Measurements from ENCODE around the gene MYL2.

MYL2 gene

DNA sequence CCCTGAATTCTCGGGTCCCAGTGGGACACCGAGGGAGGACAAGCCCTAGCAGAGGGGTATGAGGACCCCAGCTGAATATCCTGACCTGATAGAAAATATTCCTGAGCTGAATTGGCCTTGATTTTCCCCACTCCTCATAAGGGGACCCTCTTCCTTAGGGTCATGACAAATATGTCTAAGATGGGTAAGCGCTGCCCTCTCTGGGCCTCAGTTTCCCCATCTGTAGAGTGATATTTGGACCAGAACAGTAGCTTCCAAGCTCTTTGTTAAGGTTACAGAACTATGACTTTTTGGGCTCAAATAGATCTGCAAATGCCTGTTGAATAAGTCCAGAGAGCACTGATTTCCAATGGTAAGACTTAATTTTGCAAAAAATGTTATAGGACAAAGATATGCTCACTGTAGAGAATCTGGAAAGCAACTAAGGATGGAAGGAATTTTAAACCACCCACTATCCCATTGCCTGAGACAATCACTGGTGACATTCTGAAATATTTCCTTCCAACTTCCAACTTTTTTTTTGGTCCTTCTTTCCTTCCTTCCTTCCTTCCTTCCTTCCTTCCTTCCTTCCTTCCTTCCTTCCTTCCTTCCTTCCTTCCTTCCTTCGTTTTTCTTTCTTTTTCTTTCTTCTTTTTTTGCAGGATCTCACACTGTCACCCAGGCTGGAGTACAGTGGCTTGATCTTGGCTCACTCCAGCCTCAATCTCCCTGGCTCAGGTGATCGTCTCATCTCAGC is 32.0 kb downstream of the MYL2 start:
- FAIRE-seq = no peak

DNA sequence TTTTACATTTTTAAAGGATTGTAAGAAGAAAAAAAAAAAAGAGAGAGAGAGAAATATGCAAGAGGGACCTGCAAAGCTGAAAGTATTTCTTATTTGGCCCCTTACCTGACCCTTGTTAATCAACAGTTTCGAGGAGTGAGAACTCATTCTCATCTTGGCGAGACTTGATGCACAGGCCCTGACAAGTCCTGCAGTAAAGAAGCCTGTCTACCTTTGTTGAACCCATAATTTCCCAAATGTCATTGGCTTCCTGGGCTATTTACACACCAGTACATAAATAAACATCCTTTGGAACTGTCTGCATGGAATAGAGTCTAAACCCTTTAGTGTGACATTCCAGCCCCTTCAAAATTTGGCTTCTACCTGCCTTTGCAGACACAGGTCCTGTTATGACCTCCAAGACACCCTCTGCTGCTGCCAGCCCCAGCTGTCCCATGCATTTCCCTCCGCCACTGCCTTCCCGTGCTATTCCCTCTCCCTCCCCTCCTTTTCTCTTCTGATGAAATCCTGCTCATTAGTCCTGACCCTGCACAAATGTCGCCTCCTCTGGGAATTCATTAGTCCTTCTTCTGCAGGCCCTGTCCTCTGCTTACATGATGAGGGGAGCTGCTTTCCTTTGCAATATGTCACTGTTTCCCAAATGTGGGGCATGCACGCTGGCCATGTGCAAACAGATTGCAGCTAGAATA is 35.1 kb downstream of the MYL2 start:
- FAIRE-seq = no peak

DNA sequence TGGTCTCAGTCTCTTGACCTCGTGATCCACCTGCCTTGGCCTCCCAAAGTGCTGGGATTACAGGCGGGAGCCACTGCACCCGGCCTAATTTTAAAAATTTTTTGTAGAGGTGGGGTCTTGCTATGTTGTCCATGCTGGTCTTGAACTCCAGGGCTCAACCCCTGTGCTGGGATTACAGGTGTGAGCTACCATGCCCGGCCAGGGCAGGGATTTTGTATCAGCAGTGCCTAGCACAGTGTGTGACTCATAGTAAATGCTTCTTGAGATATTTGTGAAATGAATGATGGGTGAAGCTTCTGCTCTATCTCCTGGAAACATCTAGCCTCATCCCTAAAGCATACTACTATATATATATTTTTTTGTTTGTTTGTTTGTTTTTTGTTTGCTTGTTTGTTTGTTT is 37.1 kb downstream of the MYL2 start:
- no peak for FAIRE-seq

DNA sequence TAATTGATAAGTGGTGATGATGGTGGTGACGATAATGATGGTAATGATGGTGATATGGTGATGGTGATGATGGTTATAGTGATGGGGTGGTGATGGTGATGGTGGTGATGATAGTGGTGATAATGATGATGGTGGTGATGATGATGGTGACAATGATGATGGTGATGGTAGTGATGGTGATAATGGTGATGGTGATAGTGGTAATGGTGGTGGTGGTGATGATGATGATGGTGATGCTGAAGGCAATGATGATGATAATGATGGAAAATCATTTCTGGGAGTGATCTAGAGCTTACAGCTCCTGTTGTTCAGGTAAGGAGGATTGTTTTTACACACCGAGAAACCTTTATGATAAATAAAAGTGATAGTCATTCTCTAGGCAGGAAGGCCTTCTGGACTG is 39.7 kb downstream of the MYL2 start:
- FAIRE-seq = no peak

DNA sequence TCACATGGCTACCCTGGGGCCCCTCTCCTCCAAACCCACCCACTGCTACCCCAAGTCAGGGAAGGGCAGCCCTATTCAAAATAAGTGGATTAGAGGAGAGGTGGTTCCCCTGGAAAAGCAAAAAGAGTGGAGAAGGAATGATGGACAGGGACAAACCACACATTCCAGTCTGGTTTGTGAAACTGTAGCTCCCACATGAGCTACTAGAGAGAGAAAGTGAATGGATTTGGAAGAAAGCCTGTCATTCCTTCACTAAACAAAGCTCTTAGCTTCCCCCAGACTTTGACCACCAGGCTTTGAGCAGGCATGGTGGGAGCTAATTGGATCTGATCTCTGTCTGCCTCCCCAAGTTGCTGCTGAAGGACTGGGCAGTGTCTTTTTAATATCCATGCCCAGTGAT is 45.6 kb downstream of the MYL2 start:
- no peak for FAIRE-seq

DNA sequence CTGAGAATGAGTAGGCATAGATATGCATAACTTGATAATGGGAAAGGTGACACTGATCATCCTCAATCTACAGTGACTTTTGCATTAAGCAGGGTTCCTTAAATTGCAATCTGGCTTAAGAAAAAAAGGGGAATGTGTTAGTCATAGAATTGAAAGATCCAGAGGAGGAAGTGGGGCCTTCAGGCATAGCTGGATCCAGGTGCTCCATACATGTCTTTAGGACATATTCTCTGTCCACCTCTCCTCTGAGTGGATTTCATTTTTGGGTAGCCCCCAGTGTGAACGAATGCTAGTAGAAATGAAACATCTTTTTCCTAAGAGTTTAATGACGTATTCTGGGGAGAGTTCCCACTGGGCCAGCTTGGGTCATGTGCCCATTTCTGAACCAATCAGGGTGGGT is 46.0 kb downstream of the MYL2 start:
- no peak for FAIRE-seq

DNA sequence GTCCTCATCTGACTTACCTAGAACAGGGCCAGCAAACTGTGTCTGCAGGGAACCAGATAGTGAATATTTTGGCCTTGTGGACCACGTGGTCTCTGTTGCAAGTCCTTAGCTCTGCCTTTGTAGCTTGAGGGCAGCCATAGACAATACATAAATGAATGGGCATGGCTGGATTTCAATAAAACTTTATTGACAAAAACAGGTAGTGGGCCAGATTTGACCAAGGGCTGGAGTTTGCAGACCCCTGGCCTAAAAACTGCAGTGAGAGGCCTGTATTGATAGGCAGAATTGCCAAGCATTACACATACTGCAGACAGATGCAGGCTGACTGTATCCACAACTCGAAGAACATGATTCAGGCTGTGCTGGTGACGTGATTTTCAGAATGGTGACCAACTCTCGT is 48.3 kb downstream of the MYL2 start:
- no peak for FAIRE-seq

DNA sequence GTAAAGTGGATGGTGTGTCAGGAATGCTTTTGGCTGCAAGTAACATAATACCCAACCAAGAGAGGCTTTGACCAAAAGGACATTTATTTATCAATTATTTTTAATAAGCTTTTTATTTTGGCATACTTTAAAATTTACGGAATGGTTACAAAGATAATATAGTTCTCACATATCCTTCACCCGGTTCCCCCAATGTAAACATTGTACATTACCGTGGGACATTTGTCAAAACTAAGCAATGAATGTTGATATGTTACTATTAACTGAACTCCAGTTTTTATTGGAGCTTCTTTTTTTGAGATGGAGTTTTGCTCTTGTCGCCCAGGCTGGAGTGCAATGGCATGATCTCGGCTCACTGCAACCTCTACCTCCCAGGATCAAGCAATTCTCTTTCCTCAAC is 50.6 kb downstream of the MYL2 start:
- no peak for FAIRE-seq

DNA sequence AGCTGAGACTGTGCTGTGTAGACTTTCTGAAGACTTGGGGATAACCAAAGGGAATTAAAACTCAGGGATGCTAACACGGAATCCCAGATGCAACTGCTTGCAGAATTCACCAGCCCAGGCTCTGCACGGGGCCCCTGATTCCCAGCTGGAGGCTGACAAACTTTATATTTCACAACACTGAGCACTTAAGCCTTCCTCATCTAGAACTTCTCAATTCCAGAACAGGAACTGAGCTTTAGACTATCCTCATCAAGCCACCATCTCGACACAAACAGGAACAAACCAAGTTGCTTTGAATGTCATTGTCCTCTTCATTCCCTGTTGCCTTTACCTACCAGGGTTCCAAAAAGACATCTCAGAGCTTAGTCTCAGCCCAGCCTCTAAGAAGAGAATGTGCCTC is 51.4 kb downstream of the MYL2 start:
- no peak for FAIRE-seq

DNA sequence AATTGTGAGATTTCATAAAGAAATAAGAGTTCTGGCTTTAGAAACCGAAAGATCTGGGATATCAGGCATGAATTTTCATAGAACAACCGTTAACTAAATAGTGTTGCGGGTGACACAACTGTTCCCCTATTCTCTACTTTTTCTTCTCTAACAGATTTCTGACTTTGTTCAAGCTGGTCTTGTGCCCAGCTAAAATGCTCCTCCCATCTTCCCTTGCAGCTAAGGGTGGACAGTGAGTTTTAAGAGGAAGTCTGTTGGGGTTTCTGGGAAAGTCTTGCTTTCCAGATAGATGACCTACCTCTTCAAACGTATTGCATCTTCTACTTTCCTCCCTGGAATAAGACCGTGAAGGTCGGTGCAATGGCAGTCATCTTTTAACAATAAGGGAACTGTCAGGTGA is 54.9 kb downstream of the MYL2 start:
- FAIRE-seq = no peak

DNA sequence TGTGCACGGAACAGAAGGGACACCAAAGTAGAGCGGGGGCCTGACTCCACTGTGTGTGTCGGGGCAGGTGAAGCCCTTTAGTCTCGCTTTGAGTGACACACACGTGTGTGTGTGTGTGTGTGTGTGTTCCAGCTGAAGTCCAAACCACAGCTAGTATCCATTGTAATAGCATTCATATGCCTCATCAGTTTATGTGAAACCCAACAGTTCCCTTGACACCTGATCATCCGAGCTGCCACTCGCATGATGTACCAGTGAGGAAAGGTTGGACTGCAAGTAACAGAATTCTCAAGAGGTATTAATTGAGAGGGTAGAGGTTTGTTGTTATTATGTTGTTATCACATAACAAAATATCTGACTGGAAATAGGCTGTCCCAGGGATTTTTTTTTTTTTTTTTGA is 57.2 kb downstream of the MYL2 start:
- no peak for FAIRE-seq

DNA sequence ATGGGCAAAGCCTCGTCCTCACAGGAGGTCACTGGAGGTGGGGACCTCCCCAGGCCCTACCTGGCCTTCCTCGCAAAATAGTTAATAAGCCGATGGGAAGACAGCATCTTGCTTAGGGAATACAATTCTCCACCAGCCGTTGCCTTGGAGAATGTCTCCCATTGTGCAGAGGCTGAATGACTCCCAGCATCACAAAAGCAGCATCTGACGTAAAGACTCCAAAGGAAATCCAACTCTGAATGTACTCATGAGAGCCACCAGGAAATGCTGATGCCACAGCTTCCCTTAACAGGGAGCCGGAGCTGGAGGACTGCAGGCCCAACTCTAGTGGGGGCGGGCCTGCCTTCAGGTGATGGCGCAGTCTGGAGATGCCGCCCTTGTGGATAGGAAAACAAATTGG is 58.0 kb downstream of the MYL2 start:
- FAIRE-seq = no peak

DNA sequence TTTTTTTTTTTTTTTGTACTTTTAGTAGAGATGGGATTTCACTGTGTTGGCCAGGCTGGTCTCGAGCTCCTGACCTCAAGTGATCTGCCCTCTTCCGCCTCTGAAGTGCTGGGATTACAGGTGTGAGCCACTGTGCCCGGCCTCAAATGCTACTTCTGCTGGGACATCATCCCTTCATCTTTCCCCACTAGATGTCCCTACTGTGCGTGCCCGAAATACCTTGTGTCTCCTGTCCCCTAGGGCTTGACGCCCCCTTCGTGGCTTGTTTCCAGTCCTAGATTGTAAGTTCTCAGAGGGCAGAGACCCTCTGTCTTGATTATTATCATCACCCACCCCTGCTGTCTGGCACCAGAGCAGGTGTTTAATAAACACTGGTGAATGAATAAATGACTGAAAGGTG is 58.6 kb downstream of the MYL2 start:
- FAIRE-seq = no peak

All from A204.1 (cell line).